ENCODE measurements around the gene IGF2BP3. TPM values are rescaled to one million over a fixed set of nuclear protein-coding genes. Genes with fewer than 3 reads are reported as not detected.

Gene IGF2BP3
- total and polyA plus RNA-seq, 2 donors (not counting 3 experiments of a cell fraction or from before 2014, with no cell fraction given): 41.2 to 111 TPM

DNA sequence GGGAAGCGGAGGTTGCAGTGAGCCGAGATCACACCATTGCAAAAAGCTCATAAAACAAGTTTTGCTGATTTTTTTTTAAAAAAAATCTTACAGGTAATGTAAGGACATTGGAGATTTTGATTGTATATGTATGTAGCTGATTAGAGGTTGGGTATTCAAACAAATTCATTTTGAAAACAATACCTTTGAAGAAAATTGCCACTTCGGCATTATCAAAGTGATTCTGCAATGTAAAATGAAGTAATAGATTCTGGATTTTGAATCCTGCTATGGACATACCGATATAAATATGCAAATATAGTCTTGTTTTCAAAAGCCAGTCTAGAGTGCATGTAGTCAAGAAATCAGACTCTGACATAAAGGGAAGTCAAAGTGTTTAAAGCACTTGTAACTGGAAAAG lies 12.4 kb upstream of the IGF2BP3 start:
- no TSS peak for BruUV-seq (replicated peaks)
- FAIRE-seq: no peak
- no peak overlapping the region for H3K27ac ChIP-seq (ENCODE audit: insufficient read depth, low read depth, low read length)

More for the DNA sequence above, 12.4 kb upstream of the IGF2BP3 start:
- H3K9me1 ChIP-seq (replicated peaks; ENCODE audit: control insufficient read depth, extremely low read depth, insufficient read depth, low read length): no peaks in the 10 kb centered on the region
- no peaks in the 10 kb centered on the region for H3K36me3 ChIP-seq (ENCODE audit: control insufficient read depth in 2 of 2, extremely low read depth in 1 of 2, insufficient read depth in 2 of 2, low read length in 2 of 2)
- DNase-seq (ENCODE audit: low read depth, low spot score): no peak
- ChIA-PET CTCF (interaction anchor here (1.0 to 1.2 kb wide), 2 partner anchors 125 to 210 kb away, joined by 4 read pairs; no protein-coding TSS in a partner anchor), POLR2A (interaction anchor here (0.6 kb wide), 1 partner anchor 8 kb away, joined by 3 read pairs; no protein-coding TSS in a partner anchor)
- no peak overlapping the region for H2AFZ ChIP-seq (ENCODE audit: low read depth, low read length)
- H3K9ac ChIP-seq (replicated peaks; ENCODE audit: extremely low read depth, insufficient read depth, low read length): no peak overlapping the region
- no peaks in the 10 kb centered on the region for H3K4me1 ChIP-seq (ENCODE audit: control insufficient read depth, extremely low read depth, insufficient read depth, low read length)
- H3K79me2 ChIP-seq (ENCODE audit: control insufficient read depth, insufficient read depth, low read length): no peaks in the 10 kb centered on the region
- H4K20me1 ChIP-seq (replicated peaks; ENCODE audit: control insufficient read depth, extremely low read depth, insufficient read depth, low read length): no peaks in the 10 kb centered on the region
- no peak overlapping the region for H3K4me3 ChIP-seq (replicated peaks in 1 of 3; ENCODE audit: insufficient read depth in 1 of 3, low read depth in 1 of 3, low read length in 3 of 3)
- peaks cover 32 to 42% of the 10 kb centered on the region in 2 experiments for H3K27me3 ChIP-seq (ENCODE audit: control insufficient read depth in 2 of 2, insufficient read depth in 2 of 2, low read length in 2 of 2)
- dilution Hi-C loops (cut with MboI; ENCODE audit: extremely low pct_ligation_motif_present, low sequenced_read_pairs) (no loop called here), intact Hi-C loops (cut with micrococcal nuclease) (loop anchor here (1.0 kb wide), 1 partner anchor 42 kb away; no protein-coding TSS in a partner anchor)
- H3K9me3 ChIP-seq (replicated peaks; ENCODE audit: control insufficient read depth, insufficient read depth, low read length): no peaks in the 10 kb centered on the region
- no peak overlapping the region for H3K4me2 ChIP-seq (ENCODE audit: insufficient read depth, low read length)
- TF ChIP-seq EZH2 (IDR thresholded peaks at IDR 0.05; ENCODE audit: borderline replicate concordance, low read depth, low read length, severe bottlenecking) (no peak), POLR2AphosphoS5 (IDR thresholded peaks at IDR 0.05; ENCODE audit: insufficient read depth, low read depth, low read length) (no peak), GATA2 (IDR thresholded peaks at IDR 0.05; ENCODE audit: insufficient read depth, insufficient read length, low read depth, low read length) (no peak), JUN (IDR thresholded peaks at IDR 0.05; ENCODE audit: borderline replicate concordance, insufficient read depth, insufficient read length, low read depth) (no peak), MYC (IDR thresholded peaks at IDR 0.05; ENCODE audit: low read depth, low read length) (no peak), FOS (IDR thresholded peaks at IDR 0.05; ENCODE audit: borderline replicate concordance, insufficient read depth, low read length) (no peak), POLR2A (IDR thresholded peaks at IDR 0.05; ENCODE audit: low read depth, low read length) (no peak)
- TF ChIP-seq, protein P1, sequence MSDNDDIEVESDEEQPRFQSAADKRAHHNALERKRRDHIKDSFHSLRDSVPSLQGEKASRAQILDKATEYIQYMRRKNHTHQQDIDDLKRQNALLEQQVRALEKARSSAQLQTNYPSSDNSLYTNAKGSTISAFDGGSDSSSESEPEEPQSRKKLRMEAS (IDR thresholded peaks at IDR 0.05; ENCODE audit: insufficient read depth, insufficient read length): no peak
- TF ChIP-seq, protein P2, sequence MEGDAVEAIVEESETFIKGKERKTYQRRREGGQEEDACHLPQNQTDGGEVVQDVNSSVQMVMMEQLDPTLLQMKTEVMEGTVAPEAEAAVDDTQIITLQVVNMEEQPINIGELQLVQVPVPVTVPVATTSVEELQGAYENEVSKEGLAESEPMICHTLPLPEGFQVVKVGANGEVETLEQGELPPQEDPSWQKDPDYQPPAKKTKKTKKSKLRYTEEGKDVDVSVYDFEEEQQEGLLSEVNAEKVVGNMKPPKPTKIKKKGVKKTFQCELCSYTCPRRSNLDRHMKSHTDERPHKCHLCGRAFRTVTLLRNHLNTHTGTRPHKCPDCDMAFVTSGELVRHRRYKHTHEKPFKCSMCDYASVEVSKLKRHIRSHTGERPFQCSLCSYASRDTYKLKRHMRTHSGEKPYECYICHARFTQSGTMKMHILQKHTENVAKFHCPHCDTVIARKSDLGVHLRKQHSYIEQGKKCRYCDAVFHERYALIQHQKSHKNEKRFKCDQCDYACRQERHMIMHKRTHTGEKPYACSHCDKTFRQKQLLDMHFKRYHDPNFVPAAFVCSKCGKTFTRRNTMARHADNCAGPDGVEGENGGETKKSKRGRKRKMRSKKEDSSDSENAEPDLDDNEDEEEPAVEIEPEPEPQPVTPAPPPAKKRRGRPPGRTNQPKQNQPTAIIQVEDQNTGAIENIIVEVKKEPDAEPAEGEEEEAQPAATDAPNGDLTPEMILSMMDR (IDR thresholded peaks at IDR 0.05; ENCODE audit: extremely low read depth in 1 of 2, insufficient read depth in 1 of 2, low read depth in 1 of 2, low read length in 2 of 2): no peak

All from endothelial cell of umbilical vein (primary cell).